Cortex of kidney (tissue), 1 donor: ENCODE data around the gene MFF.
"Not testable (repeated sequence)": the region's sequence is repeated elsewhere in the genome, so short reads cannot be mapped to it uniquely, and the experiment has no call there.

Source experiments
- DNase-seq: peaks from one replicate; lab custom pipeline; 2025; lab: John Stamatoyannopoulos, UW

Gene MFF

DNA sequence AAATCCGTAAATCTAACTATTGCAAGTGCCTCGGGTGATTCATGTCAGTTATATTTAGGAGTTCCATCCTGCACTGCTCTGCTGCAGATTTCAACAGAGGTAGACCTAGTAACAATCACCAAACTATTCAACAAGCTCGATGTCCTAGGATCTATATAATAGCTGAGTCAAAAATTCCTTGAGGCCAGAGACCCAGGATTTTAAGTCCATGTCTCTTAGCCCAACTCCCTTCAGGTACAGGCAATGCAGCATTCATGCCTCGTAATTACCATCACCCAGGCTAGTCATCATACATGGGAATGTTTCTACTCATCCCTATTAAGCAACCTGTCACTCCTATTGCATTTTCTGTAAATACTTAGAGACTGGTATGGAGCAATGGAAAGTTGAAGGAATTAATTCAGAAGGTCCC is 53.3 kb downstream of the MFF start:
- no peak for DNase-seq

DNA sequence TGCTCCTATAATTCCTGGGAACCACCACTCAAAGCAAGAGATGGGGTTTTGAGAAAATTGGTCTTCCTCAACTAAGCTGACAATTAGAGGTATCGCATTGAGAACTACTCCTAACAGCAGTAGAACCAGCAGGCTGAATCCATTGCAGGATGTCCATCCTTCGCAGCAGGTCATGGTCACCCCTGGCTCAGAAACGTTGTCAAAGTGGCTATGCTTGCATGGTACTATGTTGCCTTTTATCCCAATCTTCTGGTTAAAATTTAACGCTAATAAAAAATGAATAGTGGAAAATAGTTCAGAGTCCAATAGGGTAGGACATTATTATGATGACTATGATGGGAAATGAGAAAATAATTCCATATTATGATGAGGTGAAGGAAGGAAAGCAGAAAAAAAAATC is 54.0 kb downstream of the MFF start, which contains the start of gene TM4SF20:
Gene TM4SF20 (minus strand): TSS at position 212 of the 400 bp plus-strand sequence. CDS start 38 bp downstream, at position 174.
- no peak for DNase-seq

DNA sequence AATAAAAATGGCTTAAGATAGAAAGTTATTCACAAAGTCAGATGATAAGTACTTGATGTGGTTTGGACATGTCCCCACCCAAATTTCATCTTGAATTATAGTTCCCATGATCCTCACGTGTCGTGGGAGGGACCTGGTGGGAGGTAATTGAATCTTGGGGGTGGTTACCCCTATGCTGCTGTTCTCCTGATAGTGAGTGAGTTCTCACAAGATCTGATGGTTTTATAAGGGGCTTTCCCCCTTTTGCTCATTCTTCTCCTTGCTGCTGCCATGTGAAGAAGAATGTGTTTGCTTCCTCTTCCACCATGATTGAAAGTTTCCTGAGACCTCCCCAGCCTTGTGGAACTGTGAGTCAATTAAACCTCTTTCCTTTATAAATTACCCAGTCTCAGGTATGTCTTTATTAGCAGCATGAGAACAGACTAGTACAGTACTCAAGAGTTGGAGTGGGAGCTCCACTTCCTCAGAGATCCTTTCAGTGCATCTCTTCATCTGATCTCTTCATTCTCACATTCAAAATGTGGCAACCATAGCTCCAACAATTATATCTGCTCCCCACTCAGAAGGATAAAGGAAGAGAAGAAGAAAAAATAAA is 57.3 kb downstream of the MFF start:
- DNase-seq = not testable (repeated sequence)

DNA sequence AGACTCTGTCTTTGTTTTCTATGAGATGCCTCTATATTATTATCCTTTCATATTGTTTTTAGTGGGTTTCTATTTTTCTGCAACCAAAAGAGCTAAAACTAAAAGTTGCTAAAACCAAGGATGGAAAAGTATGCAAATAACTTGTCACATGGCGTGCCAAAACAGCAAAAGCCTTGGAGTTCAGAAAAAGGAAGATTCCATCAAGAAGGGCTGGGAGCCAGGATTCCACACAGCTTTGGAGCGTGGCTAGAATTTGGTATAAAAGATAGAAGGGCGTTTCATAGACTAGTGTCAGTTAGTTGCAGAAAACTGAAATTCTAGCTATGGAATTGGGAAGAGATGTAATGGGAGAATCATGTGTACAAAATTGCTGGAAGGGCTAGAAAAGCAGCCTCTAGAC is 58.6 kb downstream of the MFF start:
- no peak for DNase-seq

DNA sequence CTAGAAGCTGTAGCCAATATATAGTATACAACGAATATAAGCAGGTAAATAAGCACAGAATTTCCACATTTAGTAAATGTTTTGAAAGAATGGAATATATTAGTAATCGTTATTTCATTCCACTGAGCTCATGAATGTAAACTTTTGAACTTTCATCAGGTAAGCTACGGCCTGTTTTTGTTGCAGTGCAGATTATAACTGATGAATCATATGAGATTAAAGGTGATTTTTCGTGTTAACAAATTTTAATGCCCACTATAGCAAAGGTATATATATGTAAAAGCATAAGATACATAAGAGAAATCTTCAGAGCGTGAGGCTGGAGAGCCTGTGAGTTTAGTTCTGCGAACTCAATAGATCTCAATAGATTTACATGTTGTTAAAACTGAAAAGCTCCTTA is 61.6 kb downstream of the MFF start:
- DNase-seq = no peak

DNA sequence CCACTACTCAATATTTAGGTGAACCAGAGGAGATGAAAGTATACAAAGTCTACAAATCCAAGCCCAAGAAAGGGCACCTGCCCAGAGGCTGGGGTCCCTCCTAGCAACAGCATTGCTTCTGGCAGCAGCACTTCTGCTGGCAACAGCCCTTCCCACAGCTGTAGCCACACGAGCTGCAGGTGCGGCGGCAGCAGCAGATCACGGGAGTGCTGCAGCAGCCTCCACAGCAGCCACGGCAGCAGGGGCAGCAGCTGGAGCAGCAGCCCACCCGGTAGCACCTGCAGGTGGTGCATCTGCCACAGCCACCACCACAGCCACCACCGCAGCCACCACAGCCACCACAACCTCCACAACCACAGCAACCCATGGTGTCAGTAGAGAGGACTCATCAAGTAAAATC is 62.5 kb downstream of the MFF start, which contains the start of gene SCYGR1:
Gene SCYGR1 (minus strand): TSS at position 367 of the 400 bp plus-strand sequence. CDS start 0 bp downstream, at position 367.
- not testable (repeated sequence) for DNase-seq

DNA sequence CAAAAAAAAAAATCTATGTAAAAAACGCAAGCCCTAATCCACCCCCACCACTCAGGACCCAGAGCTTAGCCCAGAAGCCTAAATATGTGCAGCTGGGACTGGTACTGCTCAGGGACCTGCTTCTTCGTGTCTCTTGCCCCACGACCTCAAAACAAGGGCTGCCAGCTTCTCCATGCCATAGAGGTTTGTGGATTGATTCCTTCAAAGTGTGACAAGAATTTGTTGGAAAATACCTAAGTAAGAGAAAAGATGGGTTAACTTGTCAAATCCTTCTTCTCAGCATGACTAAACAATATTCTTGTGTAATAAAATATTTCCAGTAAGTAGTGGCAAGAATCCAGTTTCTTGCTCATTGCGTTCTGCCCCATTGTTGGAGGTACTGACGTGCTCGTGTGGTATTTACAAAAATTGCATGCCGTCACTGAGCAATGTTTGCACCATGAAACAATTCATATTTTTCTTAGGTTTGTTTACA is 63.5 kb downstream of the MFF start:
- no peak for DNase-seq

DNA sequence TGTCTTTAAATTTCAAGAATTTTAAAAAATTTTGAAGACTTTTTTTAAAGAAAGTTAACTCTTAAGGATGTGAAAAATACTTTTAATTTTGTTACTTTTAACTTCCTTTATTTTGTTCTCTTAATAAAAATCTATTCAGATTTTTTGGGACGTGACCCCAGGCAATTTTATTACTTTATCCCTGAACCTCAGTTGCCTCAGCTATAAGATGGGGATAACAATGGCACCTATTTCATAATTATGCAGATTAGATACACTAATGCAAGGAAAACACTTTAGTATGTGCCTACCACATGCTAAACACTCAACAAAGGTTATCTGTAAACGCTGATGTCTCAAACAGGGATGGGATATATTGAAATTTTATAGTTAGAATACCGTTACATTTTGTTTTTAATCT is 64.2 kb downstream of the MFF start:
- DNase-seq = no peak

DNA sequence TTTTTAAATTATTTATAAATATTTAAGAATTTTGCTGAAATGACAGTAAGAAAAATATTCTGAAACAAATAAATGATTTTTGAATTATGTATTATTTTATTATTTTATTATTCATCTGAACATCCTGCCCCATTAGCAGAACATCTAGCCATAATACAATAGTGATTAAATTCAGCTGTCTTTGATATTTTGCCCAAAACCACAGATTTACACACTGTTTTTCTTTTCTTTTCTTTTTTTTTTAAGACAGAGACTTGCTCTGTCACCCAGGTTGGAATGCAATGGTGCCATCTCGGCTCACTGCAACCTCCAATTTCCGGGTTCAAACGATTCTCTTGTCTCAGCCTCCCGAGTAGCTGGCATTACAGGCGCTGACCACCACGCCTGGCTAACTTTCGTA is 64.6 kb downstream of the MFF start:
- DNase-seq = no peak

DNA sequence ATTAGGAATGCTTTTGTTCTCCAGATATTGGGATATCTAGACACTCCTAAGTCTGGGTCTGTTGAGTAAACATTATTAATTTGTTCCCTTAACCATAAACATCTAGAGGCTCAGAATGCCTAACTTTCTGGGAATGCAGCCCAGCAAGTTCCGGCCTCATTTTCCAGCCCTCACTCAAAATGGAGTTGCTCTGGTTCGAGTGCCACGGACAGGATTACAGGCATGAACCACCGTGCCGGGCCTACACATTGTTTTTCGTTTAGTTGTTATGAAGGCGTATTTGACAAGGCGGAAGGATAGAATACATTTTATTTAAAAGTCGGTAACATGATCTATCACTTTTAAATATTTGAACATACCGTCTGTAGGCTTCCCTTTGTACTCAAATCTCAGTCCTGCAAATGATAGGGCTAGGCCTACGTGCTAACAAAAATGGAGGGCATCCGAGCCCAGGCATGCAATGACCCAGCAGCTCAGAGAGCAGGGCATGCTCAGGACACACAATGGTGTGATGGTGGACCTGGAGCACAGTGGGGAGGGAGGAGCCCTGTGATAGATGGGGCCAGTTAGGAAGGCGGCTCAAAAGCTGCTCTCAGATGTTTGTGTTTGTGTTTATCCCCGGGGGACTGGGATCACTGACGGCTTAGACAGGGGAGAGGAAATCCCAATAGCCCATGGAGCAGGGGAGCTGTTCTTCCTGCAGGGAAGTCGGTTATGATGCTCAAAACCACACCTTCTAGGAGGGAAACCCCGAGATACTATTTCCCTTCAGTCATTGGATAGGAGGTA is 65.6 kb downstream of the MFF start:
- no peak for DNase-seq

DNA sequence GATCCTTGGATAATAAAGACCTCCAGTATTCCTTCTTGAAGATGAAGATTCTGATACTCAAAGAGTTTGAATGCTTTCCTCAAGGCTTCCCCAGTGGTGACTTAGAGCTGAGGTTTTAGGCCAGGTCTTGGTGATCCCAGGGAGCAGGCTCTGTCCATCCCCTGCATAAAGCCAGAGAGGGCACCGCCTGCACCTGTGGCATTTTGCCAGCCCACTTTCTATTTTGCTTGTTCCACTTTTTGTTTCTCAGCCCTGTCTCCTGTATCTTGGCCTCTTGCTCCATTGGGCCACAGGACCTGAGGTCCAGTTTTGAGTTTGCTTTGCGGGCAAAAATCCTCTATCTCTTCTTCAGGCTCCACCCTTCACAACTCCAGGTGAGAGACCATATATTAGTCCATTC is 69.3 kb downstream of the MFF start:
- DNase-seq = no peak

DNA sequence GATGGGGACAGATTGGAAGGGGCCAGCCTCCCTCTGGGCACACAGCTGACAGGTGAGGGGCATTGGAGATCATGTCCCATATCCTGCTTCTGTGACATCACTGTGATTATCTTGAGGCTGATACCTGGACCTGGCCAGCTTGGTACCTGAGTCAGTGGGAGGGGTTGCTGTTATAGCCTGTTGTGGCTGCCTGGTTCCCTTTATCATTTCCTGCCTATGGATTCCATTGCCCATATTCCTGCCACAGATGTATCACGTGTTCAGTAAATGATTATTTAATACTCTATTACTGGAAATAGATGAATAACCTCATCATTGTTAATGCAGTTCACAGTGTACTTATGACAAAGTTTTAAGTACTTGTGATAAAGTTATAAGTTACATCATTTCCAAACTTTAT is 70.5 kb downstream of the MFF start:
- DNase-seq = no peak

DNA sequence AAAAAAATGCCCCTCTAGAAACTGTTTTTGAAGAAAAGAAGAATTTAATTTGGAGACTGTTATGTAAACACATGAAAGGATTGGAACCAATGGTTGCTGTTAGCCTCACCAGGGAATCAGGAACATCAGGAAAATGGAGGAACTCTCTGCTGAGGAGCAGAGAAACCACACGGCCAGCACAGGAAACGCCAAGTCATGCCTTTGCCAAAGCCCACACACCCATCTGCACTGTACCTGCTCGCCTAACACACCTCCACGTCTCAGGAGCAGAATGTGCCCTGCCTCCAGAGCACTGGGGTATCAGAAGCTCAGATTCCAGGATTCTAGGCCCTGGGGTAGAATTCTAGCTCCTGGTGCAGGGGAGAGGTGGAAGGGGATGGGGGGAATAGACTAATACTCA is 72.5 kb downstream of the MFF start:
- DNase-seq = no peak

DNA sequence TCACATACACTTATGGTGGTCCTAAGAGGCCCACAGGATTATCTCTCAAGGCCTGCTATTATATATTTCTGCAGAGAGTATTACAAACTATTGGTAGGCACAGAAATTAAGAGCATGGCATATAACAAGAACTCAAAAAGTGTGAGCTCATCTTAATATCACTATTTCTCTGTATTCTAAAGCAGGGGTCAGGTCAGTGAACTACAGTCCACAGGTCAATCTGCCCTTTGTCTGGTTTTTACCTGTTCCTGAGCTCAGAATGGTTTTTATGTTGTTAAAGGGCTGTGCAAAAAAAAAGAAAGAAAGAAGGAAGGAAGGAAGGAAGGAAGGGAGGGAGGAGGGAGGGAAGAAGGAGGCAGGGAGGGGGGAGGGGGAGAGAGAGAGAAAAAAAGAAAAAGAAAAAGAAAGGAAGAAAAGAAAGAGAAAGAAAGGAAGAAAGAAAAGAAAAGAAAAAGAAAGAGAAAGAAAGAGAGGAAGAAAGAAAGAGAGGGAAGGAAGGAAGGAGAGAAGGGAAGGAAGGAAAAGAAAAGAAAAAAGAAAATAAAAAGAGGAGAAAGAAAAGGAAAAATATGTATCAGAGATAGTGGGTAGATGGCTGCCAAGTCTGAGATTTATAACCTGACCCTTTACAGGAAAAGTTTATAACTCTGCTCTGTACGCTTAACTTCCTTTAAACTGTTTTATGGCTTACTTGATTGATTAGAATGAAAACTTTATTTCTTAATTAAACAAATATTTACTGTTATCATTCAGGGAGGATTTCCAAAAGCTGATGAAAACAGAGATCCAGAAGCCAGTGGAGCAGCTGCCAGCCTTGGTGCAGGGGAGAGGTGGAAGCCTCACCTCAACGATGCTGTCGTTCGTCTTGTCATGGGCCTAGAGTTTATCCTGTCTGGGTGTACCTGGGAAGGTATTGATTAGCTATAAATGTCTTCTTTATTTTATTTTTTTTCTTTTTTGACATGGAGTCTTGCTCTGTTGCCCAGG is 73.9 kb downstream of the MFF start:
- DNase-seq = no peak

DNA sequence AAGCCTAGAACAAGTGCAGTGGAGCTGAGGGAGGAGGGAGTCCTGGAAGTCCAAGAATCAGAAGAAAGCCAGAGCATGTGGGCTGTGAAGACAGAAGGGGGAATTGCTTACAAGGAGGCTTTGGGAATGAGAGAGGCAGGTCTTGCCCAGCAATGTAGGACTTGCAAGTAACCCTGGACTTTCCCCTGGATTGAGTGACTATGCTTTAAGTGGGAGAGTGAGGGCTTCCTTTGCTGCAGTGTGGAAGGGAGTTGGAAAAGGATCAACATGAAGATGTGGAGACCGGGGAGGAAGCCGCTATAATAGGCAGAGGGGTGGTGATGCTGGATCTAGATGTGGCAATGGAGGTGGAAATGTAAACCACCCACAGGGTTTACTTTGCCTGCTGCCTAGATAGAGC is 76.5 kb downstream of the MFF start:
- no peak for DNase-seq

DNA sequence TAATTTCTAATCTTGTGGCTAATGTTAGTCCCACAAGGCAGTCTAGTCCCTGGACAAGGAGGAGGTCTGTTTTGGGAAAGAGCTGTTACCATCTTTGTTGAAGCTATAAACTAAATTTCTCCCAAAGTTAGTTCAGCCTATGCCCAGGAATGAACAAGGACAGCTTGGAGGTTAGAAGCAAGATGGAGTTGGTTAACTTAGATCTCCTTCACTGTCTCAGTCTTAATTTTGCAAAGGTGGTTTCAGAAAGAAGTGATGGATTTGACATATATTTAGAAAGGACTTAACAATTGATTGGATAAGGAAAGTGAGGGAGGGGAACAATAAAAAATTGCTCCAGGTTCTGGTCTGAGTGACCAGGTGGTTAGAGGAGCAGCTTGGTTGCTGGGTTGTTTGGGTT is 77.3 kb downstream of the MFF start:
- no peak for DNase-seq

DNA sequence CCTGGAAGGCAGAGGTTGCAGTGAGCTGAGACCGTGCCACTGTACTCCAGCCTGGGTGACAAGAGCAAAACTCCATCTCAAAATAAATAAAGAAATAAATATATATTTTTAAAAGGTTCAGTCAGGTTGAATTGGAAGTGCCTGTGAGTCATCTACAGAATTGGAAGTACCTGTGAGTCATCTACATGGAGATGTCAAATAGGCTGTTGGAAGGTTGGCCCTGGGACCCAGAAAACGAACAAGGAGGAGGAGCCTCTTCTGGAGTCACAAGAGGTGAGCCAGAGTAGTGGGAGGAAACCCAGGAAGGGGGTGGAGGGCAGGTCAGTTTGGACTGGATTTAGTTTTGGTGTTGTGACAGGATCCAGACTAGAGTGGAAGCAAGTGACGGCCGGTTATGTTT is 77.9 kb downstream of the MFF start:
- DNase-seq = no peak

DNA sequence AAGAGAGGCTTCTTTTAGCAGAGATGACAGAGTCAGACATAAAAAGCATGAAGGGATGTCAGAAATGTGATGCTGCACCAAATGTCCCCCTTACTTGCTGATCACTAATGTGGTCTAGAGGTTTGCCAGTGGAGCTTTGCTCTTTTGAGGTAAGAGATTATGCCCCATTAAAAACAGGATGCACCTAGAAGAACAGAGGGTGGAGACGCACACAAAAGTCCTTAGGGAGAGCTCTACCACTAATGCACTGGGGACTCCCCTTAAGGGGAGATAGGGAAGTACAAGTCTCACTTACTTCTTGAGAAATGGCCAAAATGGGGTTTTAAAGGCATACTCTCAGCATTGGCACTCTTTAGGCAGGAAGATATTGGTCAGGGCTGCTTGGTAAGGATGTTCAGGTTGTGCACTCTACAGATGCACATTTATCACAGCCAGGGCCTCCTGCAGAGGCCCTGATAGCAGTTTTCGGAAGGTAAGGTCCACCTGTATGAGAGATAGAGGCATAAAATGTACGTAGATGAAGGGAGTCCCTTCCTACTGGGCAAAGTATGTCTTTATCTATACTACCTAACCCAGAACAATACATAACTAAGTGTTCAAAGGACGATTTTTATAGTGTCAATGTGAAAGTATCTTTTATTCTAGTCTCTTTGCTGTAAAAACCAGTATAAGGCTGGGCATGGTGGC is 79.7 kb downstream of the MFF start:
- DNase-seq = no peak

DNA sequence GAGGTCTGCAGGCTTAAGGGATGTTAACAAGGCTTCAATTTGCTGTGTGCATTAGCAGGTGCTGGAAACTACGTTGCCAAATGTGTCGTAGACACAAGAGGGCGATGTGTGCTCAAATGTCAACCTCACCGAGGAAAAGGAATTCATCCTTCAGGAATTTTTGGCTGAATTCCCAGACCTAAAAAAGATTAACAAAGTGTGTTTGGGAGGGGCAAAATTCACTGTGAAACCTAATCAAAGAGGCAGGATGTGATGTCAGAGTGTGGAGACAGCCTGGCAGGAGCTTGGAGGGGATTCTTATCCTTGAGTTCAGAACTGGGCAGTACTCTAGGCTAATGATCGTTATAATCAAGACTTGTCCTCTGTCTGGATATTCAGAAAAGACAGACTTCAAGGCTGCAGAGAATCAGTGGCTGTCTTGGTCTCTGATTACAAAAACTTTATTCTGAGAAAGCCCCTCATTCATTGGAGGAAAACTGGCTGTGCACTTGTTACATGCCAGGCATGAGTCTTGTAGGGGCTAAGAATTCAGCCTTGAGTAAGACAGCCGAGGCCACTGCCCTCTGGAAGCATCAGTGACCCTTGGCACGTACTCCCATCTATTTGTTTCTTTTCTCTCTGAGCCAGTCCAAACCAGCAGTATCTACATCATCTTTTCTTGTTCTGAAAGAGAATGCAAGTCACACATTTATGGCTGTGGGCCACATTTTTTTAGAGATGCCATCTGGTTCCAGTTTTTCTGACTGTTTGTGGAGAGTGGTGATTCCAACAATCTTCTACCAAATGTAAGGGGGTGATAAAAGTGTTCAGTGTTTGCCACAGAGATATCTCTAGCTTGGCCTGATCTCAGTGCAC is 81.4 kb downstream of the MFF start:
- DNase-seq = no peak
